ENCODE data around the gene TFDP2. TPM values are rescaled to one million over a fixed set of nuclear protein-coding genes. Genes with fewer than 3 reads are reported as not detected.

TFDP2 gene
- total and polyA plus RNA-seq, 9 of the 15 experiments (the other 6 are each of a cell fraction or from before 2014, with no cell fraction given), result 95.6 to 179 (median 126) TPM

GRCh38 chr3:141898908-141899307 lies 250.4 kb downstream of the TFDP2 start (continued):
- TF ChIP-seq CUX1 (CRISPR knock-in tag; IDR thresholded peaks at IDR 0.05), result no peak
- no peak for TF ChIP-seq ZSCAN32 (CRISPR knock-in tag; IDR thresholded peaks at IDR 0.05)

GRCh38 chr3:141895731-141896130 lies 253.6 kb downstream of the TFDP2 start:
- no peak overlapping the region for H2AFZ ChIP-seq (ENCODE audit: low read depth, low read length)
- FAIRE-seq, result no peak
- no peak overlapping the region for H3K27ac ChIP-seq (ENCODE audit: extremely low read depth, low read depth, low read length)
- H3K9me3 ChIP-seq (replicated peaks; ENCODE audit: control insufficient read depth, insufficient read depth, low read depth, low read length), result no peaks in the 10 kb centered on the region
- ATAC-seq, result no peak
- in situ Hi-C loops (cut with MboI) (no loop called here), intact Hi-C loops (cut with micrococcal nuclease) (no loop called here)
- ChIA-PET CTCF (ENCODE audit: low intra/inter-chr PET ratio) (no interaction called here), POLR2A (interaction anchor here (0.6 to 1.4 kb wide), 3 partner anchors 20 to 126 kb away, joined by 3 to 4 read pairs (median 4); no protein-coding TSS in a partner anchor)
- WGBS (ENCODE audit: insufficient coverage, low coverage, missing lambda C conversion rate), result 100% methylated on average over 3 of the region's 3 CpGs
- no peaks in the 10 kb centered on the region for H4K20me1 ChIP-seq (replicated peaks; ENCODE audit: control insufficient read depth, insufficient read depth, low read length)
- H3K4me1 ChIP-seq (replicated peaks in 1 of 2; ENCODE audit: control insufficient read depth in 2 of 2, insufficient read depth in 2 of 2, low read length in 2 of 2), result no peaks in the 10 kb centered on the region; a peak in 1 of 5 replicates
- BruUV-seq (replicated peaks), result no TSS peak
- H3K4me2 ChIP-seq (ENCODE audit: insufficient read depth, low read length), result no peak overlapping the region
- H3K27me3 ChIP-seq (ENCODE audit: control insufficient read depth in 2 of 2, insufficient read depth in 2 of 2, low read length in 2 of 2), result no peaks in the 10 kb centered on the region
- H3K9ac ChIP-seq (ENCODE audit: insufficient read depth in 1 of 2, low read depth in 2 of 2, low read length in 2 of 2), result no peak overlapping the region
- H3K36me3 ChIP-seq (ENCODE audit: control insufficient read depth, insufficient read depth, low read length), result peaks cover 62% of the 10 kb centered on the region
- H3K79me2 ChIP-seq (ENCODE audit: control insufficient read depth, insufficient read depth, low read length), result peaks cover 94% of the 10 kb centered on the region
- no peaks in the 10 kb centered on the region for H3K9me1 ChIP-seq (ENCODE audit: control insufficient read depth, insufficient read depth, low read length)
- no peak for DNase-seq (ENCODE audit: extremely low read depth in 1 of 4, low spot score in 3 of 4)
- no peak overlapping the region for H3K4me3 ChIP-seq
- TF ChIP-seq NFYB (IDR thresholded peaks at IDR 0.05; ENCODE audit: extremely low read depth, insufficient read length) (no peak), ZNF239 (CRISPR knock-in tag; IDR thresholded peaks at IDR 0.05) (no peak), TSHZ1 (CRISPR knock-in tag; IDR thresholded peaks at IDR 0.05) (no peak), ETV1 (tag; conservative IDR thresholded peaks at IDR 0.05; ENCODE audit: low read depth) (no peak), MYC (IDR thresholded peaks at IDR 0.05; ENCODE audit: low read depth, low read length) (no peak), MYC (CRISPR knock-in tag; IDR thresholded peaks at IDR 0.05; ENCODE audit: borderline replicate concordance, low read depth) (no peak), HNRNPH1 (optimal IDR thresholded peaks at IDR 0.05; ENCODE audit: low read depth, low read length) (no peak), ASH1L (IDR thresholded peaks at IDR 0.05; ENCODE audit: borderline replicate concordance, low read depth, partially characterized antibody) (no peak), PHB2 (IDR thresholded peaks at IDR 0.05; ENCODE audit: low read depth) (no peak)

Data from K562 (cell line).